ENCODE measurements around the gene SHMT1. TPM values are rescaled to one million over a fixed set of nuclear protein-coding genes. Genes with fewer than 3 reads are reported as not detected.

The SHMT1 gene
- total and polyA plus RNA-seq, 2 experiments from 2014 or later: 30.4 to 36.2 TPM

GRCh38 chr17:18327556-18327955 lies 35.8 kb downstream of the SHMT1 start:
- Histone ChIP-seq H3K4me2 (no peak overlapping the region), H3K36me3 (replicated peaks; ENCODE audit: insufficient read depth, low read depth) (no peaks in the 10 kb centered on the region), H3K27me3 (no peaks in the 10 kb centered on the region), H3K4me1 (ENCODE audit: insufficient read depth) (no peaks in the 10 kb centered on the region), H4K20me1 (ENCODE audit: insufficient read depth, poor library complexity, severe bottlenecking) (no peaks in the 10 kb centered on the region), H3K9me2 (replicated peaks; ENCODE audit: insufficient read depth) (no peaks in the 10 kb centered on the region), H3K79me2 (no peaks in the 10 kb centered on the region), H3K27ac (no peak overlapping the region), H2AFZ (no peak overlapping the region), H3K4me3 (no peak overlapping the region), H3K9me3 (ENCODE audit: low read depth) (no peaks in the 10 kb centered on the region)
- 96% methylated on average over 10 of the region's 10 CpGs for WGBS (ENCODE audit: low lambda C conversion rate, missing lambda C conversion rate)
- TF ChIP-seq CTCF (IDR thresholded peaks at IDR 0.05; ENCODE audit: poor library complexity) (no peak), EZH2phosphoT487 (IDR thresholded peaks at IDR 0.05; ENCODE audit: low read depth, severe bottlenecking, unreplicated experiment) (no peak), EZH2 (IDR thresholded peaks at IDR 0.05; ENCODE audit: borderline replicate concordance) (no peak)
- DNase-seq (ENCODE audit: low spot score): no peak

GRCh38 chr17:18327093-18327492 lies 36.3 kb downstream of the SHMT1 start:
- H3K4me3 ChIP-seq: no peak overlapping the region
- H3K36me3 ChIP-seq (replicated peaks; ENCODE audit: insufficient read depth, low read depth): no peaks in the 10 kb centered on the region
- H4K20me1 ChIP-seq (ENCODE audit: insufficient read depth, poor library complexity, severe bottlenecking): no peaks in the 10 kb centered on the region
- H3K79me2 ChIP-seq: no peaks in the 10 kb centered on the region
- TF ChIP-seq EZH2 (IDR thresholded peaks at IDR 0.05; ENCODE audit: borderline replicate concordance): no peak
- TF ChIP-seq EZH2phosphoT487 (IDR thresholded peaks at IDR 0.05; ENCODE audit: low read depth, severe bottlenecking, unreplicated experiment): no peak
- no peak for TF ChIP-seq CTCF (IDR thresholded peaks at IDR 0.05; ENCODE audit: poor library complexity)
- H3K9me2 ChIP-seq (replicated peaks; ENCODE audit: insufficient read depth): no peaks in the 10 kb centered on the region
- no peaks in the 10 kb centered on the region for H3K27me3 ChIP-seq
- no peak overlapping the region for H2AFZ ChIP-seq
- no peaks in the 10 kb centered on the region for H3K4me1 ChIP-seq (ENCODE audit: insufficient read depth)
- 87% methylated on average over 2 of the region's 2 CpGs for WGBS (ENCODE audit: low lambda C conversion rate, missing lambda C conversion rate)
- H3K27ac ChIP-seq: no peak overlapping the region
- no peaks in the 10 kb centered on the region for H3K9me3 ChIP-seq (ENCODE audit: low read depth)
- DNase-seq (ENCODE audit: low spot score): no peak
- no peak overlapping the region for H3K4me2 ChIP-seq

DNA sequence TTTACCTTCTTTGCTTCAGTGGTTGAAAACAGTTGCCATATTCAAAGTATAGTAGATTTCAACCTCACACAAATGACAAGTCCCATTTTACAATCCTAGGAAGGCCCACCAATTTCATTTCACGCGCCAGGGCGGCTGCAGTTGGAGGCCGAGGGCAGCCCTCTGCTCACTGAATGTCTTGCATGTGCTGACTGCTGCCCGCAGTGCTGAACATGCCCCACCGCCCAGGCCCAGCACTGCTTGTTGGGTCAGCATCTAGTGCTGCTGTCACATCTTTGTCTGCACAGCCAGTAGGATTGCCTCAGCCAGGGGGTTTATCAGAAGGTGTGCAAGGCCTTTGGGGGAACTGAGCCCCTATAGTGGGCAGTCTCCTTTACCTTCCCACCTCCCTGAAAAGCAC lies 36.8 kb downstream of the SHMT1 start:
- Histone ChIP-seq H3K4me1 (ENCODE audit: insufficient read depth) (no peaks in the 10 kb centered on the region), H3K9me3 (ENCODE audit: low read depth) (no peaks in the 10 kb centered on the region), H3K9me2 (replicated peaks; ENCODE audit: insufficient read depth) (no peaks in the 10 kb centered on the region), H3K4me3 (no peak overlapping the region), H4K20me1 (ENCODE audit: insufficient read depth, poor library complexity, severe bottlenecking) (no peaks in the 10 kb centered on the region), H3K36me3 (replicated peaks; ENCODE audit: insufficient read depth, low read depth) (no peaks in the 10 kb centered on the region), H2AFZ (no peak overlapping the region), H3K79me2 (no peaks in the 10 kb centered on the region), H3K27ac (no peak overlapping the region), H3K27me3 (no peaks in the 10 kb centered on the region), H3K4me2 (no peak overlapping the region)
- 98% methylated on average over 6 of the region's 6 CpGs for WGBS (ENCODE audit: low lambda C conversion rate, missing lambda C conversion rate)
- DNase-seq (ENCODE audit: low spot score): no peak
- TF ChIP-seq EZH2 (IDR thresholded peaks at IDR 0.05; ENCODE audit: borderline replicate concordance): no peak
- TF ChIP-seq CTCF (IDR thresholded peaks at IDR 0.05; ENCODE audit: poor library complexity): no peak
- TF ChIP-seq EZH2phosphoT487 (IDR thresholded peaks at IDR 0.05; ENCODE audit: low read depth, severe bottlenecking, unreplicated experiment): no peak

GRCh38 chr17:18326039-18326438 lies 37.3 kb downstream of the SHMT1 start:
- Histone ChIP-seq H3K27ac (no peak overlapping the region), H3K9me2 (replicated peaks; ENCODE audit: insufficient read depth) (no peaks in the 10 kb centered on the region), H3K79me2 (peaks cover 3% of the 10 kb centered on the region), H3K36me3 (replicated peaks; ENCODE audit: insufficient read depth, low read depth) (no peaks in the 10 kb centered on the region), H3K4me1 (ENCODE audit: insufficient read depth) (no peaks in the 10 kb centered on the region), H3K27me3 (no peaks in the 10 kb centered on the region), H3K9me3 (ENCODE audit: low read depth) (no peaks in the 10 kb centered on the region), H2AFZ (no peak overlapping the region), H3K4me3 (no peak overlapping the region), H4K20me1 (ENCODE audit: insufficient read depth, poor library complexity, severe bottlenecking) (no peaks in the 10 kb centered on the region), H3K4me2 (no peak overlapping the region)
- no peak for DNase-seq (ENCODE audit: low spot score)
- 100% methylated on average over 2 of the region's 2 CpGs for WGBS (ENCODE audit: low lambda C conversion rate, missing lambda C conversion rate)
- no peak for TF ChIP-seq EZH2 (IDR thresholded peaks at IDR 0.05; ENCODE audit: borderline replicate concordance)
- no peak for TF ChIP-seq CTCF (IDR thresholded peaks at IDR 0.05; ENCODE audit: poor library complexity)
- no peak for TF ChIP-seq EZH2phosphoT487 (IDR thresholded peaks at IDR 0.05; ENCODE audit: low read depth, severe bottlenecking, unreplicated experiment)

Measured in hepatocyte (in vitro differentiated cells).